ENCODE data around the gene EZH2.

Gene EZH2

DNA sequence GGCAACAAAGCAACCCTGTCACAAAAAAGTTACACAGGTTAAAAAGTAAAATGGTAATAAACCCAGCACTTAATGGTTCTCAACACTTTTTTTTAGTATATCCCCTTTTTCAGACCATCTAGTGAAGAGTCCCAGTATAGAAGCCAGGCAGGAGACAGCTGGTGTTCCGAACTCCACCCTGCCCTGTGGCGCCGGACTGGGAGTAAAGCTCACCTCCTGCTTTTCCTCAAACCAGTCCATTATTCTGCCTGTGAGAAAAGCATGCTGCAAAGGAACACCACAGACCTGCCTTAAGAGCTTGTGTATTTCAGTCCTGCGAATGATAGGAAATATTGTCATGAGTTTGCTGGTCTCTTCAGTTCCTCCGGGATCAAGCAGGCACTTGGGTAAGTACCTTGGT is 81.0 kb downstream of the EZH2 start:
- no peak for DNase-seq

DNA sequence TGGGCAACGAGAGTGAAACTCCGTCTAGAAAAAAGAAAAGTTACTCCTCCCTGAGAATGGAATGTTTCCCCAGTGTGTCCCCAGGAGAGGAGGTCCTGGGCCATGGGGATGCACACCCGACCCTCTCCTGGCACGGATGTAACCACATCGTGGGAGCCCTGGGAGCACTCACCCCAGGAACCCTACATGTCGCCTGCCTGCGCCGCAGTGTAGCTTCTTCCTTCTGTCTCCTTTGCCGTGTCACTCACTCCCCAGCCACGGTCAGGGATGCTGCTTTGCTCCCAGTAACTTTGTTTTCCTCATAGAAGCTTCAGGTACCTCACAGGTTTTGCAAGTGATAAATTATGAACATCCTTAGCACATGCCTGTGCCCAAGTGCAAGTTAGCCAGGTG is 82.0 kb downstream of the EZH2 start:
- no peak for DNase-seq

DNA sequence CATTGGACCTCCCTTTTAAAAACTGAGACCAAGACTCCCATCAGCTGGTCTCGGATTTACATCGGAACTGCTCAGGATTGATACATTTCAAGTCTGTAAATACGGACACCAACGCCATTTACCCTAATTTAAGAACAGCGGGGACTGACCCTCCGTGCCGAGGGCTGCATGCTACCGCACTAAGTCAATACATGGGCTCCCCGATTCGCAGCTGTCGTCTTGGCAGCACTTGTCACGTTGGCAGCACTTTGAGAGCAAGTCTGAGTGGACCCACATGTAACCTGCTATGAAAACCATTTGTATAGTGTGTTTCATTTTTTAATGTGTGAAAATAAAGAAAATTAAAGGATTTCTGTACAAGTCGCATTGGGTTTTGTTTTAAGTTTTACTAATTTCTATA is 83.4 kb downstream of the EZH2 start:
- no peak for DNase-seq

DNA sequence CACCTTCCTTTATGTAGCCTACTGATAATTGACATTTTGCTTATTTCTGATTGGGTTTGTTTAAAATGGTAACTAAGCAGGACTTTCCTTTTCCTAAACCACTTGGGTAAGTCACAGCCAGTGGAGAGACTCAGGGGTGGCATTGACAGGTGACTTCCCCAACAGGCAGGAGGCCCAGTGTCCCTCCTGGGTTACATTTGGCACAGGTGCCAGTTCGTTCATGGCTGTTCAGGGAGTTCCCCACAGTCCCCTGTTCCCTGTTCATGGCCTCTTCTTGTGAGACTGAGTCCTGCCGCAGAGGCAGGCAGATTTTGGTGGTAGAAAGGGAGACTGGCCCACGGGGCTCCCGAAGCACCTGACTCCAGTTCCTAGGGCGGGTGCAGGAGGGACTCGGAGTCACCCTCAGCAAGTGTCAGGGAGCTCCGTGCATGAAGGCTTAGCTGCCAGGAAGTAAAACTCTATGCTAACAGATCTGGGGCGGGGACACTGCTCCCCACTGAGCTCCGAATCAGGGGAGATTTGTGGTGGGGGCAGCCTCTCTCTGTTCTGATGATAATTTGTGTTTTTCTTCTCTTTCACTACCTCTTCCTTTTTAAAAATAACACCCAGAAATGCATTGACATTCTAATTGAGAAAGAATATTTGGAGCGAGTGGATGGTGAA is 84.1 kb downstream of the EZH2 start:
- DNase-seq: no peak

DNA sequence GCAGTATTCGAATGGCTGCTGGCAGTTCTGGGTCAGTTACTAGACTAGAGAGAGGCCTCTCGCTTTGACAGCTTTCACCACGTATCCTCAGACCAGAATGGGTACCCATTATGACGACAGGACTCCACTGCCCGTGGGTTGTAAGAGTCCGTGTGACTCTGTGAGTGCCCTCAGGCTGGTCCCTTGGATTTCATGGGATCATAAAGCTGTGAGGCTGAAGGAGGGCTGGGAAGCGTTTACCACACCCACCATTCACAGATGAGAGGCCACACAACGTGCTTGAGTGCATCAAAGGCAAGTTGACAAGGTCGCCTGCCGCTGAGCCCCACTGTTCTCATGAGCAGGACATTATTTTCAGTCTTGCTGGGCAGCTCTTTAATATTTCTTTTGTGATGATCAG is 87.2 kb downstream of the EZH2 start:
- DNase-seq: no peak

DNA sequence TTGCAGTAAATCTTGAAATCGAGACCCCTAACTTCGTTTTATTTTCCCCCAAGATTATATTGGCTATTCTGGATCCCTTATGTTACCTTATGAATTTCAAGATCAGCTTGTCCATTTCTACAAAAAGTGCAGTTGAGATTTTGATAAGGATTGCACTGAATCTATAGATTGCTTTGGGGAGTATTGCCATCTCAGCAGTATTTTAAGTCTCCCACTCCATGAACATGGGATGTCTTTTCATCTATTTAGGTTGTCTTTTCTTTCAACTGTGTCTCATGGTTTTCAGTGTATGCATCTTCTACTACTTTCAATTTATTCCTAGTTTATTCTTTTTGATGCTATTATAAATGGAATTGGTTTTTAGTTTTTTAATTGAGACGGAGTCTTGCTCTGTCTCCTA is 89.6 kb downstream of the EZH2 start:
- DNase-seq: no peak

DNA sequence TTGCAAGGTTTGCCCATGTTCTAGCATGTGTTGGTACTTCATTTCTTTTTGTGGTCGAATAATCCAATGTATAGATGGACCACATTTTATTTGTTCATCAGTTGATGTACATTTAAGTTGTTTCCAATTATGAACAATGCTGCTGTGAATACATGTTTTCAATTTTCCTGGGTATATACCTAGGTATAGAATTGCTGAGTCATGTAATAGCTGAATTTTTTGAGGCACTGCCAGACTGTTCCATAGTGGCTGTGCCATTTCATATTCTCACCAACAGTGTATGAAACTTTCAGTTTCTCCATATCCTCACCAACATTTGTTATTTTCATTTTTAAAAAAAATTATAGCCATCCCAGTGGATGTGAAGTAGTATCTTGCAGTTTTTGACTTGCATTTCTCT is 90.5 kb downstream of the EZH2 start:
- no peak for DNase-seq

DNA sequence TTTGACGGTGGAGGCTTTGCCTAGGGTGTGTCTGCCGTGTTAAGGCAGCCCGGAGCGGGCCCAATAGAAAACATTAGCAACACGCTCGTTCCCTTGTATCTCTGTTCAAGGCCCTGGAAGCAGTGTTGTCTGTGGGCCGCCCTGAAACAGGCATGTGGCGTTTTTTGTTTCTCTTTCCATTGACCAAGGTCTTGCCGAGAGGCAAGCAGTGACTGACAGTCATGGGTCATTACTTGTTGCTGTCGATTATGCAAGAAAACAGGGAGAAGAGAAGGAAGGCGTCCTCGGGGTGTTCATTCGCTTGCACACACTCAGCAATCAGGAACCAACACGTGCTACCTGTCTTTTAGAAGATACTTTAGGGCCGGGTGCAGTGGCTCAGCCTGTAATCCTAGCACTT is 92.5 kb downstream of the EZH2 start:
- DNase-seq: no peak

DNA sequence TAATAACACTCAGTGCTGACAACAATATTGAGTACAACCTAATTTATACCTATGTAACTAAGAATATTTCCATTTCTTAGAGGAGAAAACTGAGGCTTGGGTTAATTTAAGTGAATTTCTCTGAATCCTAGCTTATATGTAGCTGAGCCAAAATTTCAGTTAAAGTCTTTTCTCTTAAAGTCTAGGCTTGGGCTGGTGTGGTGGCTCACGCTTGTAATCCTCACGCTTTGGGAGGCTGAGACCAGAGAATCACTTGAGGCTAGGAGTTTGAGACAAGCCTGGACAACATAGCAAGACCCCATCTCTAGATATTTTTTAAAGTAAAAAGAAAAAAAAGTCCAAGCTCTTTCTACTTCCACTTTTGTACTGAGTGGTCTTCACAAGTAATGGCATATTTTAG is 93.2 kb downstream of the EZH2 start:
- no peak for DNase-seq

DNA sequence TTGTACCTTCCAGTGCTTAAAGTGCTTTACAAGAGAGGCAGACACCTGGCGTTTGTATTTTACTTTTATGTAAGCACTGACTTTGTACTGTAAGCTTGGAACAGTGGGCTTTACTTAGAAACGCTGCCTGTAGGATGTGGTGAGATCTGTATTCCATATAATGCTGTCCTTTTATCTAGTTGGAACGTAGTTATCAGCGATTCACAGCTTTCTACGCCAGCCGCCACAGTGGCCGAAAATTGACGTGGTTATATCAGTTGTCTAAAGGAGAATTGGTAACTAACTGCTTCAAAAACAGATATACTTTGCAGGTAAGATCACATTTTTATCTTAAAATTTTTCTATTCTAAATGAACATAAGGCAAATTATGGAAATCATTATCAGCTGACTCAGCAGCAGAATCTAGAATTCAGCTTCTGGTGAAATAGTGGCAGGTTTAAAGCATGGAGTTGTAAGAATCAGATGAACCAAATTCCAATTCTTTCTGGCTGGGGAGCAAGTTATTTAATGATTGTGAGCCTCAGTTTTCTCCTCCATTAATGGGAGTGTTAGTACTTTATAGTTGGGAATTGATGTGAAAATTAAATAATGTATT is 93.9 kb downstream of the EZH2 start:
- DNase-seq: no peak

DNA sequence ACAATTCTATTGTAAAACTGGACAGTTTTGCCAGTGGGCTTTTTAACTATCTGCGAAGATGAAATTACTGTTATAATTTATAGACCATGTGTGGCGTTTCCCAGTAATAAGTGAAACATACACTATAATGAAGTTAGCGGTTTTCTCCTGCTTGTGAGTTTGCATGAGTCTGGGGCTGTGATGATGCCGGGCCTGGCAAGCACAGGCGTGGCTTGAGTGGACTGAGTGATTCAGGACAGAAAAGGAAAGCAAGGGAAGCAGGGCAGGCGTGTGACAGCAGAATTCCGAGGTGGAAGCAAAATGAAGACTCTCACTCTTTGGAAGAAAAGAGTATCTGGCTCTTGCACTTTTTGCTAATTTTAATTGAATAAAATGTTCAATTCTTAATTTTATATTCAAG is 94.9 kb downstream of the EZH2 start:
- DNase-seq: no peak

DNA sequence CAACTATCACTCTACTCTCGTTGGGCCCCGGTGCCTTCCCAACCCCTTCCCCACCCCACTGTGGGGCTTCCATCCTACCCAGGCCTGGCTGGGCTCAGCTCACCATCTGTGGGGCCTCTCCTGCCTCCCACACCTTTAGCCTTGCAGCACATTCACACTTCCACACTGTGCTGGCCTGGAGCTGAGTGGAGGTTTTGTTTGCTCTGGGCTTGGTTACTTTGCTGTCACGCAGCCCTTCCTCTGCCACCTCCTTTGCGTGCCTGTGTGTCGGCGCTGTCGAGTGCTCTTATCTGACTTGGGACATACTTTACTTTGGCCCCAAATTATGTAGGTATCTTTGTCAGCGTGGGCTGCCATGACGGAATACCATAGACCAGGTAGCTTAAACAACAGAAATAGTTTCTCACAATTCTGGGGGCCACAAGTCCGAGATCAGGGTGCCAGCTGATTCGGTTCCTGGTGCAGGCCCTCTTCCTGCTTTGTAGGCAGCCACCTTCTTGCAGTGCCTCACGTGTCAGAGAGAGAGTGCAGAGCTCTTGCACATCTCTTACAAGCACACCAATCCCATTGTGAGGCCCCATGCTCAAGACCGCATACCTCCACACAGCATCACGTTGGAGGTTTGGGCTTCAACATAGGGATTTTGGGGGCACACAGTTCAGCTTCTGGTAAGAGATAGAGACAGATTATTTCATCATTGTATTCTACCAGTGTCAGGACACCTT is 96.4 kb downstream of the EZH2 start:
- DNase-seq: no peak

DNA sequence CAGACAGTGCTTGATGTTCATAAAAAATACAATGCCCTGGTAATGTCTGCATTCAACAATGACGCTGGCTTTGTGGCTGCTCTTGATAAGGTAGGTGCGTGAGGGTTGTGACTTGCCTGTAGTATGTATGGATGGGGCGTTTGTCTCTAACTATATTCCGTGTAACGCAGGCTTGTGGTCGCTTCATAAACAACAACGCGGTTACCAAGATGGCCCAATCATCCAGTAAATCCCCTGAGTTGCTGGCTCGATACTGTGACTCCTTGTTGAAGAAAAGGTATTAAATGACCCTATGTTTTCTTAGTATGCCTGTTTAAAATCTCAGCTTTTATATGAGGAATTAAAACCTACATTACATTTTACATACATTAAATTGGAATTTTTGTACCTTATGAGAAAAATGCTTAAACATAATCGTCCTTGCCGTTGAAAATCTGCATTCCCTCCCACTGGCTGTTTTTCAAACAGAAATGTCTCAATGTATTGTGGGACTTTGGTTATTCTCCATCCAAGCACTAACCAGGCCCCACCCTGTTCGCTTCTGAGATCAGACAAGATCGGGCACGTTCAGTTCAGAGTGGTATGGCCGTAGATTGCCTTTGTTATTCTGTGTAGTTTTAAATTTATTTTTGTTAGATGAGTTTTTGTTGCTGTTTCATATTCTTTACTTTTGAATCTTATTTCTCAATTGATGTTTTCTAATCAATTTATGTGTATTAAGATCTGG is 100.1 kb downstream of the EZH2 start:
- DNase-seq: no peak

DNA sequence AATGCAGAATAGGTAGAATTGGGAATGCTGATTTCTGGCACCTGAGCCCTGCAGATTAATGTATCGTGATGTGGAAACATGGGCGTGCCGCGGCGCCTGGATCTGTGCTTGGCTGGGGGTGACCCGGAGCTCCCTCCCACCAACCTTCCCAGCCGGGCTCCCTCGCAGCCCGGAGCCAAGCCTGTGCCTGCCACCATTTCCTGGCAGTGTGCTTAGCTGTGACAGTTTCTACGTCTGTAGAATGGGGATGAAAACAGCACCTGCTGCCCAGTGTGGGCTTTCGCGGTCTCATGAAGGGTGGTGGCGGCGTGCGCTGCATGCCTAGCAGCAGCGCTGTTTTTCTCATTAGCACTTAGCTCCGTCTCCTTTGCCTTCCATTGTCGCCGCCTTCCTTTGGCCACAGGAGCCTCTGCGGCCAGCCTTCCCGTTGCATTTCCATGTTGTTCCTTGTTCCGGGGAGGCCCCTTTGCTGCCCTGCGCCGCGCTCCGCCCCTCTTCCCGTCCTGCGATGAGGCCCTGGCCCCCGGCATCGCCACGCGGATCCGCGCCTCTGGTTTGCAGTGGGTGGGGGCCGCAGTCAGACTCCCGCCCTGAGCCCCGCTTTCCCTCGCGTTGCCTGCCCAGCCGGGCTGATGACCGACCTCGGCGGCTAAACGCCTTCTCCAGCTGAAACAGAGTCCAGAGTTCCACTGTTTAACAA is 101.2 kb downstream of the EZH2 start:
- no peak for DNase-seq

DNA sequence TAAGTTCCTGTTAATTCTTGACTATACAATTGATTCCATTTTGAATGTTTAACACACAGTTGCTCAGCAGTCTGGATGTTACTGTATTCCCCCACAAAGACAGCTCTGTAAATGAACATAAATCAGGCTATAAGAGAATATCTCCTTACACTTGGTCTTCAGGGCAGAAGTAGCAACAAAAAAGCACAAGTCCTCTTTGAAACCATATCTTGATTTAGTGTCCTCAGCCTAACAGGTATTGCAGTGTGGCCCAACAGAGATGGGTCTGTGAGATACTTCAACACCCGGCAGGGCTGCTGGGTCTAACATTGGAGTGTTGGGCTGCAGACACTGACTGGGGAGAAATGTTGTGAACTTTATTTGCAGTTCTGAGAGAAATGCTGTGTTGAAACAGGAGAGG is 109.6 kb downstream of the EZH2 start:
- no peak for DNase-seq

DNA sequence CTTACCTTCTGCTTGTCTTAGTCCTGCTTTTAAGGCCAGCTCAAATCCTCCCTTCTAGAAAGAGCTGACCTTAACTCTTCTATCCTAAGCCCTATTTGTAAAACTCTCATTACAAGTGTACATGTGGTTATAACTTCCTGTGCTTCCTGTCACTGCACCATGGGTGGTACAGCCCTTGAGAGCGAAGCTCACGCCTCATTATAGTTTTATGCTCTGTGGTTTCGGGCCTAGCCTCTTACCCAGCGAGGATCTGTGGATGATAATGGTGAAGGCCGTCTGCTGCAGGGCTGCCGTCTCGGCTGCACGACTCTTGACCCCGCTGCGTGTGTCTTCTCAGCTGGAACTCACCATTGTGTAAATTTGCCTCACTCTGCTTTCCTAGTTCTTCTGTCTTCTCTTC is 110.8 kb downstream of the EZH2 start:
- DNase-seq: peak; percentile 80

DNA sequence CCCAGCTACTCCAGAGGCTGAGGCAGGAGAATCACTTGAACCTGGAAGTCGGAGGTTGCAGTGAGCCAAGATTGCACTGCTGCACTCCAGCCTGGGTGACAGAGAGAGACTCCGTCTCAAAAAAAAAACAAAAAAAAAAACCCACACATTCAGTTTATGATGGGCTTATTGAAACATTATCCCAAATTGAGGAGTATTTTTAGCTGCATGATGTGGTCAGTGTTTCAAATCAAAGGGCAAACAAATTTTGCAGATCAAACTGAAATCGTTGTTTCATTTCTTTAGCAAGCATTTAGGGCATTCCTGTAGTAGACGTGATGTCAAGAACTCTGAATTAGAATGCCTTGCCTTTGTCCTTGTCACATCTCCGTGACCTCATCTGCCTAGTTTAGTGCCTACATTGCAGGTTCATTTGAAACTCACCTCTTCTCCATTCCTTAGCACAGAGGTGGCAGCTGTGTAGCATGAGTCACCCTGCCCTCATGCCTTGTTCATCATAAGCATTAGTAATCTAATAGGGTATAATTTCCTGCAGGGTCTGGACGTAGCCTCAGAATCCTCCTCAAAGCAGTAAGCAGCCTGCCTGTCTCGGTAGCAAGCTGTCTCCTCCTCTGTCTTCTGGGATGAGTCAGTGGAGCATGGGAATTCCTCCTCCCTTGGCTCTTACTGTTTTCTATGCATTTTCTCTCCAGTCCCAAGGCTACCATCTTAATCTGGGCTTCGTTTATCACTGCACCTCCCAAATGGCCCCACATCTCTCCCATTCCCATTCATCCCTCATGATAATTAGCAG is 111.6 kb downstream of the EZH2 start:
- peak; percentile 51 for DNase-seq

DNA sequence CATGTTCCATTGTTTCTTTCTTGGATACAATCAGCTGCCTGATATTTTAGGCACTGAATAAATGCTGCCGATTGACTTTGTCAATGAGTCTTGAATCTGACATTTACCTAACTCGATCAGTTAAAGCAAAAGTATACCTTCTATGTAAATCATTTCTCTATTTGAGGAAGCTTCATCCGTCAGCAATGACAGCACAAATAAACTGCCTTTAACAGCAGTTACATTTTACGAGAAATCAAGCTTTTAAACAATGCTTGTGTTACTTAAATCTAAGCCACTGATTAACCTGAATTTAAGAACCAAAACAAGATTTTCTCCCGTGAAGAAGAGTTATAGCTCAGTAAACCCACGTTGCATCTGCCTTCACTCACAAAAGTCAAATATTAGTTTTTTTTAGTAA is 114.1 kb downstream of the EZH2 start:
- DNase-seq: no peak

DNA sequence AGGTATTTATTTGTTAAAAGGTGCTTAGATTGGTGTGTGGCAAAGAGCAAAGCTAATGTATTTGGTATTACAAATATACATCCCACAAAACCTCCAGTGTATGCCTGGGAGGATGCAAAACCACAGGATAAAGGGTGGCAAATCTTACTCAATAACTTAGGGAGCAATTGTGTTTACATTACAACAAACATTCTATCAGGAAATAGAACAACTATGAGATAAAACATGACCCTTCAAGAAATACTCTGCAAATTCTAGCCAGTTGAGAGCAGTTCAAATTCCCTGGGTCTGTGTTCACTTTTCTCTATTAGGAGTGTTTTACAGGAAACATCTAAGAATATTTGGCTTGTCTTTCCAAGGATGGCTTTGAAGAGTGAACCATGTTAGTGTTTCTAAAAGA is 120.5 kb downstream of the EZH2 start:
- no peak for DNase-seq

DNA sequence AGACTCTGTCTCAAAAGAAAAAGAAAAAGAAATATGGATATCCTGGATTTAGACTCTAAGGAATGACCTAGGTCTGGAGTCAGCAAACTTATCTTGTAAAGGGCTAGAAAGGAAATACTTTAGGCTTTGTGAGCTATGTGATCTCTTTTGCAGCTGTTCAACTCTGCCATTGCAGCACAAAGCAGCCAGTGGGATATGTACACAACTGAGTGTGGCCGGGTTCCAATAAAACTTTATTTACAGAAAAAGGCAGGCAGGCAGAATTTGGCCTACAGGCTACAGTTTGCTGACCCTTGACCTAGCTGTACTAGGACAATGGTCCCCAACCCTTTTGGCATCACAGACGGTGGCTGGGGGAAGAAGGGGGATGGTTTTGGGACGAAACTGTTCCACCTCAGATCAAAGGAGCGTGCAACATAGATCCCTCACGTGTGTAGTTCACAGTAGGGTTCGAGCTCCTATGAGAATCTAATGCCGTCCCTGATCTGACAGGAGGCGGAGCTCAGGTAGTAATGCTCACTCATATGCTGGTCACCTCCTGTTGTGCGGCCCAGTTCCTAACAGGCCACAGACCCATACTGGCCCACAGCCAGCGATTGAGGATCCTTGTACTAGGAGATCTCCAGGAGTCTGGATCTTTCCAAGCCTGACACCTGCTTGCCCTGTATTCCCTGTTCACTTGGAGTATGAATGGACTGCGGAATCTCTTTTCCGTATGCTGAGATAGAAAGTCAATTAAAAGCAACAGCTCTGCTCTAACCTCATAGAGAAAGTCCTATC is 122.4 kb downstream of the EZH2 start:
- DNase-seq: no peak

All from activated CD4-positive, alpha-beta T cell treated with anti-CD3 and anti-CD28 coated beads, Interleukin-2, Interleukin-6, amounts not matched to agents 100 ng/mL and 50 ng/mL, durations not matched to agents 16 hours and 8 hours (primary cell).